Stomach (tissue), 4 donors: ENCODE measurements around the gene INSYN2B.

Source experiments
- POLR2A ChIP-seq, 4 donors: fragments of 450-650 bp; IDR thresholded peaks; one replicate each; pipeline ENCODE4 v1.6.1; 2016; ENCODE audit warnings: antibody characterized with exemption in 4 of 4, control low read depth in 2 of 4, mild to moderate bottlenecking in 1 of 4, moderate library complexity in 1 of 4
- POLR2AphosphoS5 ChIP-seq, 3 donors: sonication (generic); formaldehyde crosslinking; IDR thresholded peaks; one replicate each; pipeline ENCODE4 v1.6.1; 2016; ENCODE audit warnings: antibody characterized with exemption in 3 of 3
- TF ChIP-seq, protein P1 (sequence below), 7 experiments: fragments of 450-650 bp in 4 of 7; fragments of 200-600 bp in 3 of 7; sonication (generic) in 3 of 7; IDR thresholded peaks; one replicate each; pipeline ENCODE4 v1.5.1; 2016 to 2019; ENCODE audit warnings: antibody characterized with exemption in 7 of 7, control low read depth in 2 of 7, mild to moderate bottlenecking in 1 of 7

DNA sequence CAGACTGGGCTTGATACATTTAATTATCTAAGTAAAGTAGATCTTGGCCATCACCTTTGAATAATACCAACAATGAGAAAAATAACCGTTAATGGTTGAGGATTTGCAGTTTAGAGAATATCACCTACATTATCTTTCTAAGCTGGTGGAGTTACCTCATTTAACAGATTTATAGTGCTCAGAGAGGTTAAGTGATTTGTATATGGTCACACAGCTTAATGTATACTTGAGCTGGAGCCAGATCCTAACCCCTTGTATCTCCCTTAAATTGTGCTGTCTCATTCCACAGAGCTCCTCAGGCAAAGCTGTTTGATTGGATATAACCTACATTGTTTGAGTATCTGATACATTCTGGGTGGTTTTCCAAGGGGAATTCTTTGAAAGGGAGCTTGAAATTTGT lies 57.8 kb downstream of the INSYN2B start:
- no peak for TF ChIP-seq POLR2AphosphoS5 (IDR thresholded peaks at IDR 0.05)
- TF ChIP-seq POLR2A (IDR thresholded peaks at IDR 0.05): no peak
- TF ChIP-seq, protein P1, sequence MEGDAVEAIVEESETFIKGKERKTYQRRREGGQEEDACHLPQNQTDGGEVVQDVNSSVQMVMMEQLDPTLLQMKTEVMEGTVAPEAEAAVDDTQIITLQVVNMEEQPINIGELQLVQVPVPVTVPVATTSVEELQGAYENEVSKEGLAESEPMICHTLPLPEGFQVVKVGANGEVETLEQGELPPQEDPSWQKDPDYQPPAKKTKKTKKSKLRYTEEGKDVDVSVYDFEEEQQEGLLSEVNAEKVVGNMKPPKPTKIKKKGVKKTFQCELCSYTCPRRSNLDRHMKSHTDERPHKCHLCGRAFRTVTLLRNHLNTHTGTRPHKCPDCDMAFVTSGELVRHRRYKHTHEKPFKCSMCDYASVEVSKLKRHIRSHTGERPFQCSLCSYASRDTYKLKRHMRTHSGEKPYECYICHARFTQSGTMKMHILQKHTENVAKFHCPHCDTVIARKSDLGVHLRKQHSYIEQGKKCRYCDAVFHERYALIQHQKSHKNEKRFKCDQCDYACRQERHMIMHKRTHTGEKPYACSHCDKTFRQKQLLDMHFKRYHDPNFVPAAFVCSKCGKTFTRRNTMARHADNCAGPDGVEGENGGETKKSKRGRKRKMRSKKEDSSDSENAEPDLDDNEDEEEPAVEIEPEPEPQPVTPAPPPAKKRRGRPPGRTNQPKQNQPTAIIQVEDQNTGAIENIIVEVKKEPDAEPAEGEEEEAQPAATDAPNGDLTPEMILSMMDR (IDR thresholded peaks at IDR 0.05): no peak
